ENCODE results near the gene TBC1D9. TPM values are rescaled to one million over a fixed set of nuclear protein-coding genes. Genes with fewer than 3 reads are reported as not detected.

Gene TBC1D9
- total RNA-seq, 1 experiment from 2014 or later: 9.5 TPM

- TF ChIP-seq RAD21 (IDR thresholded peaks at IDR 0.05; ENCODE audit: low read depth): no peak
These were observed 113.3 kb downstream of the TBC1D9 start (continued) for GRCh38 chr4:140642674-140643437.

GRCh38 chr4:140641789-140642439 is 114.3 kb downstream of the TBC1D9 start:
- Histone ChIP-seq H3K27ac (ENCODE audit: low read depth, low read length) (no peak overlapping the region), H3K9me3 (ENCODE audit: control insufficient read depth in 1 of 2, insufficient read depth in 1 of 2, low read depth in 1 of 2, low read length in 2 of 2) (no peaks in the 10 kb centered on the region), H3K79me2 (ENCODE audit: insufficient read depth, low read length) (no peaks in the 10 kb centered on the region), H3K9ac (ENCODE audit: low read length) (no peak overlapping the region), H3K27me3 (ENCODE audit: insufficient read depth, low read length) (no peaks in the 10 kb centered on the region), H3K36me3 (ENCODE audit: control insufficient read depth in 1 of 2, insufficient read depth in 2 of 2, low read length in 2 of 2) (no peaks in the 10 kb centered on the region), H3K4me3 (replicated peaks in 1 of 2; ENCODE audit: low read depth in 1 of 2, low read length in 2 of 2) (no peak overlapping the region), H4K20me1 (ENCODE audit: insufficient read depth) (no peaks in the 10 kb centered on the region), H3K9me2 (ENCODE audit: insufficient read depth) (no peaks in the 10 kb centered on the region), H3K4me2 (ENCODE audit: low read length) (no peak overlapping the region), H3K4me1 (ENCODE audit: control insufficient read depth in 1 of 2, insufficient read depth in 2 of 2, low read length in 2 of 2) (no peaks in the 10 kb centered on the region), H2AFZ (ENCODE audit: low read depth, low read length, poor library complexity, severe bottlenecking) (no peak overlapping the region)
- ChIA-PET POLR2A (no interaction called here), RAD21 (ENCODE audit: low non-redundant PET in 1 of 2, low total read pairs in 2 of 2, uncharacterized antibody in 2 of 2, unreplicated experiment in 2 of 2) (no interaction called here), CTCF (no interaction called here)
- DNase-seq (ENCODE audit: low read depth, low spot score): no peak
- ATAC-seq: no peak; the same call in 1 of the 2 replicates
- intact Hi-C loops (cut with micrococcal nuclease): no loop called here
- TF ChIP-seq ZFX (IDR thresholded peaks at IDR 0.05) (no peak), EZH2phosphoT487 (IDR thresholded peaks at IDR 0.05; ENCODE audit: borderline replicate concordance) (no peak), CTCF (IDR thresholded peaks at IDR 0.05 in 2 of 3, conservative IDR thresholded peaks at IDR 0.05 in 1 of 3; ENCODE audit: borderline replicate concordance in 1 of 3, insufficient read depth in 1 of 3, low read depth in 2 of 3, low read length in 2 of 3) (no peak), EZH2 (IDR thresholded peaks at IDR 0.05) (no peak), SIN3A (IDR thresholded peaks at IDR 0.05; ENCODE audit: low read depth) (no peak), MAX (IDR thresholded peaks at IDR 0.05) (no peak), RAD21 (IDR thresholded peaks at IDR 0.05; ENCODE audit: low read depth) (no peak), SP1 (IDR thresholded peaks at IDR 0.05; ENCODE audit: low read depth) (no peak), ELF1 (IDR thresholded peaks at IDR 0.05; ENCODE audit: borderline replicate concordance, low read depth) (no peak), ZBTB33 (IDR thresholded peaks at IDR 0.05; ENCODE audit: extremely low read depth, insufficient replicate concordance, low read length) (no peak), POLR2A (IDR thresholded peaks at IDR 0.05; ENCODE audit: borderline replicate concordance, extremely low read depth, insufficient read depth, insufficient read length) (no peak), FOSL1 (IDR thresholded peaks at IDR 0.05; ENCODE audit: low read depth) (no peak), ATF3 (IDR thresholded peaks at IDR 0.05) (no peak), SRF (IDR thresholded peaks at IDR 0.05; ENCODE audit: low read depth) (no peak), JUND (IDR thresholded peaks at IDR 0.05) (no peak), YY1 (IDR thresholded peaks at IDR 0.05; ENCODE audit: extremely low read depth, insufficient replicate concordance, low read depth, low read length) (no peak), ZNF274 (IDR thresholded peaks at IDR 0.05; ENCODE audit: low read depth, low read length) (no peak), POLR2AphosphoS5 (IDR thresholded peaks at IDR 0.05; ENCODE audit: low read depth, low read length) (no peak)
- BruUV-seq (replicated peaks): no TSS peak
